IMR-90 (cell line): ENCODE results near the gene ADAMTS14. TPM values are rescaled to one million over a fixed set of nuclear protein-coding genes. Genes with fewer than 3 reads are reported as not detected.

Experiments
- ATAC-seq: fragments of 200-7000 bp; cut with Tn5 transposase; 2 replicates; pipeline ENCODE4 v1.9.1; 2020; ENCODE audit warnings: low read depth, mild to moderate bottlenecking, moderate library complexity
- BruUV-seq: library from RNA; stranded (reverse); fragments of 400-500 nt; replicated peaks from 2 replicates; lab custom pipeline; 2021; lab: Mats Ljungman, UMichigan
- CTCF ChIA-PET: fragments of 300-600 bp; formaldehyde crosslinking; extraction: SDS; loops from one replicate; lab custom pipeline; 2021; ENCODE audit warnings: antibody characterized with exemption; lab: Yijun Ruan, JAX
- POLR2A ChIA-PET: fragments of 300-600 bp; sonication (Branson Sonifier 250); formaldehyde crosslinking; loops from one replicate; lab custom pipeline; 2022; ENCODE audit warnings: antibody characterized with exemption; ENCODE audit not compliant: unreplicated experiment; lab: Charles Lee
- DNase-seq: peaks from one replicate; pipeline ENCODE4 v3.0.0; 2013
- H2AFZ ChIP-seq: replicated peaks from 2 replicates; pipeline ENCODE3; 2013; ENCODE audit warnings: low read length, mild to moderate bottlenecking; ENCODE audit not compliant: poor library complexity
- H2AK5ac ChIP-seq: 2 replicates; pipeline ENCODE4 v1.6.1; 2013; ENCODE audit warnings: low read depth, low read length, inconsistent platforms
- H2AK9ac ChIP-seq: replicated peaks from 2 replicates; pipeline ENCODE3; 2013; ENCODE audit warnings: mild to moderate bottlenecking, low read depth, low read length, moderate library complexity; ENCODE audit not compliant: poor library complexity
- H2BK120ac ChIP-seq: 2 replicates; pipeline ENCODE4 v1.6.1; 2013; ENCODE audit warnings: low read depth, low read length, inconsistent platforms
- H2BK15ac ChIP-seq: 3 replicates; pipeline ENCODE4 v1.6.1; 2013; ENCODE audit warnings: low read depth, low read length, inconsistent platforms
- H2BK20ac ChIP-seq: 2 replicates; pipeline ENCODE4 v1.6.1; 2013; ENCODE audit warnings: low read depth, mild to moderate bottlenecking, inconsistent platforms, low read length, moderate library complexity
- H2BK5ac ChIP-seq: 2 replicates; pipeline ENCODE4 v1.6.1; 2013; ENCODE audit warnings: mild to moderate bottlenecking, low read depth, low read length, inconsistent platforms; ENCODE audit not compliant: poor library complexity, severe bottlenecking
- H3K14ac ChIP-seq: replicated peaks from 2 replicates; pipeline ENCODE4 v1.6.1; 2013; ENCODE audit warnings: low read depth, low read length, inconsistent platforms
- H3K18ac ChIP-seq: 2 replicates; pipeline ENCODE4 v1.6.1; 2013; ENCODE audit warnings: low read depth, low read length, control low read depth
- H3K23ac ChIP-seq: 2 replicates; pipeline ENCODE4 v1.6.1; 2013; ENCODE audit warnings: low read depth, low read length, inconsistent platforms
- H3K27ac ChIP-seq: 2 replicates; pipeline ENCODE4 v1.5.1; 2013; ENCODE audit warnings: mild to moderate bottlenecking, control low read depth, low read length; ENCODE audit not compliant: insufficient read depth
- H3K27me3 ChIP-seq: 2 replicates; pipeline ENCODE4 v1.6.1; 2013; ENCODE audit warnings: low read length; ENCODE audit not compliant: control insufficient read depth, insufficient read depth
- H3K36me3 ChIP-seq: 2 replicates; pipeline ENCODE4 v1.6.1; 2013; ENCODE audit warnings: low read length, mixed read lengths; ENCODE audit not compliant: control insufficient read depth, insufficient read depth
- H3K4ac ChIP-seq: 2 replicates; pipeline ENCODE4 v1.6.1; 2013; ENCODE audit warnings: low read depth, low read length, inconsistent platforms
- H3K4me1 ChIP-seq: 2 replicates; pipeline ENCODE4 v1.6.1; 2013; ENCODE audit warnings: low read length, mixed read lengths; ENCODE audit not compliant: control insufficient read depth, insufficient read depth
- H3K4me2 ChIP-seq: 2 replicates; pipeline ENCODE4 v1.6.1; 2013; ENCODE audit warnings: low read depth, mild to moderate bottlenecking, control low read depth, low read length, moderate library complexity
- H3K4me3 ChIP-seq: 2 replicates; pipeline ENCODE4 v1.5.1; 2013; ENCODE audit warnings: low read depth, mild to moderate bottlenecking, control low read depth, low read length, moderate library complexity; ENCODE audit not compliant: insufficient read depth
- H3K56ac ChIP-seq: 2 replicates; pipeline ENCODE4 v1.6.1; 2013; ENCODE audit warnings: low read length, inconsistent platforms; ENCODE audit not compliant: insufficient read depth; ENCODE audit errors: extremely low read depth
- H3K79me1 ChIP-seq, 2 experiments: 2 replicates each; pipeline ENCODE4 v1.6.1; 2013; ENCODE audit warnings: low read length in 2 of 2, inconsistent platforms in 1 of 2, low read depth in 1 of 2
- H3K9ac ChIP-seq: 2 replicates; pipeline ENCODE4 v1.6.1; 2013; ENCODE audit warnings: low read depth, low read length, control low read depth
- H3K9me1 ChIP-seq: 2 replicates; pipeline ENCODE4 v1.6.1; 2013; ENCODE audit warnings: low read length, inconsistent platforms; ENCODE audit not compliant: insufficient read depth
- H3K9me3 ChIP-seq: 2 replicates; pipeline ENCODE4 v1.6.1; 2013; ENCODE audit warnings: low read length; ENCODE audit not compliant: control insufficient read depth, insufficient read depth
- H4K20me1 ChIP-seq: 2 replicates; pipeline ENCODE4 v1.6.1; 2013; ENCODE audit warnings: low read length, inconsistent platforms; ENCODE audit not compliant: insufficient read depth
- H4K5ac ChIP-seq: 2 replicates; pipeline ENCODE4 v1.6.1; 2013; ENCODE audit warnings: mild to moderate bottlenecking, low read depth, low read length, control low read depth
- H4K8ac ChIP-seq, 2 experiments: 2 replicates each; pipeline ENCODE4 v1.6.1; 2013; ENCODE audit warnings: low read depth in 2 of 2, low read length in 2 of 2, control low read depth in 1 of 2, inconsistent platforms in 1 of 2
- H4K91ac ChIP-seq: 2 replicates; pipeline ENCODE4 v1.6.1; 2013; ENCODE audit warnings: low read depth, low read length, inconsistent platforms; ENCODE audit not compliant: insufficient read depth
- BHLHE40 ChIP-seq: fragments of 150-350 bp; IDR thresholded peaks from 2 replicates; pipeline ENCODE4 v1.6.1; 2016; ENCODE audit warnings: mild to moderate bottlenecking, low read depth, low read length
- CEBPB ChIP-seq: IDR thresholded peaks from 2 replicates; pipeline ENCODE4 v1.6.1; 2012; ENCODE audit warnings: low read depth, low read length, improper control_type of control experiment
- CHD1 ChIP-seq: IDR thresholded peaks from 2 replicates; pipeline ENCODE4 v1.6.1; 2012; ENCODE audit warnings: low read depth, low read length, improper control_type of control experiment
- FOS ChIP-seq: fragments of 150-350 bp; IDR thresholded peaks from 2 replicates; pipeline ENCODE4 v1.6.1; 2016; ENCODE audit warnings: low read depth, low read length
- MAFK ChIP-seq: IDR thresholded peaks from 2 replicates; pipeline ENCODE4 v1.6.1; 2012; ENCODE audit warnings: low read depth, low read length, improper control_type of control experiment
- MAZ ChIP-seq: IDR thresholded peaks from 2 replicates; pipeline ENCODE4 v1.6.1; 2012; ENCODE audit warnings: low read depth, mild to moderate bottlenecking, low read length, improper control_type of control experiment, moderate library complexity, borderline replicate concordance
- MXI1 ChIP-seq: IDR thresholded peaks from 2 replicates; pipeline ENCODE4 v1.6.1; 2012; ENCODE audit warnings: low read depth, mild to moderate bottlenecking, low read length, moderate library complexity, borderline replicate concordance
- NFE2L2 ChIP-seq: fragments of 150-350 bp; IDR thresholded peaks from 2 replicates; pipeline ENCODE4 v1.6.1; 2016; ENCODE audit warnings: low read depth, mild to moderate bottlenecking, low read length
- POLR2A ChIP-seq: IDR thresholded peaks from 2 replicates; pipeline ENCODE4 v1.6.1; 2012; ENCODE audit warnings: mild to moderate bottlenecking, low read depth, low read length
- RCOR1 ChIP-seq: IDR thresholded peaks from 2 replicates; pipeline ENCODE4 v1.6.1; 2012; ENCODE audit warnings: mild to moderate bottlenecking, low read length, improper control_type of control experiment; ENCODE audit not compliant: insufficient replicate concordance
- RFX5 ChIP-seq: IDR thresholded peaks from 2 replicates; pipeline ENCODE4 v1.8.0; 2012; ENCODE audit warnings: low read depth, mild to moderate bottlenecking, low read length, moderate library complexity
- SMC3 ChIP-seq: fragments of 150-350 bp; IDR thresholded peaks from 2 replicates; pipeline ENCODE4 v1.6.1; 2016; ENCODE audit warnings: low read depth, mild to moderate bottlenecking, antibody characterized with exemption, low read length, moderate library complexity
- WGBS, 2 experiments: methylation state at CpG; one replicate each; pipeline versions ENCODE4 v1.1.5 to v1.1.7; 2013; ENCODE audit warnings: missing lambda C conversion rate in 2 of 2; ENCODE audit not compliant: insufficient read length in 1 of 2; ENCODE audit errors: extremely low coverage in 2 of 2; 5-methylcytosine and 5-hydroxymethylcytosine counted together
- dilution Hi-C: fragments of 300-500 bp; cut with HindIII; formaldehyde crosslinking; loops from one replicate; pipeline ENCODE4 v1.14.3; 2018; ENCODE audit warnings: low sequenced_read_pairs; ENCODE audit not compliant: unreplicated experiment
- in situ Hi-C: fragments of 300-500 bp; cut with MboI; formaldehyde crosslinking; loops from 3 replicates; pipeline ENCODE4 v1.14.3; 2019; ENCODE audit warnings: low sequenced_read_pairs, inconsistent platforms, mixed read lengths
- intact Hi-C: fragments of 100-400 bp; cut with micrococcal nuclease; formaldehyde crosslinking; loops from 2 replicates; pipeline ENCODE4 v1.10.0; 2022
- polyA plus RNA-seq, 3 experiments: library from polyadenylated mRNA; depleted of rRNA; stranded (reverse); fragments of >200 nt; gene quantifications; 2 replicates each; pipeline ENCODE4 v1.2.3, GENCODE V29; 2012; ENCODE audit warnings: low replicate concordance in 1 of 3
- total RNA-seq: library from RNA; depleted of rRNA; stranded (reverse); fragments of >200 nt; gene quantifications from 2 replicates; pipeline ENCODE4 v1.2.3, GENCODE V29; 2012
- TF ChIP-seq, protein P1 (sequence below): fragments of 150-350 bp; IDR thresholded peaks from 2 replicates; pipeline ENCODE4 v1.6.1; 2017; ENCODE audit warnings: mild to moderate bottlenecking, antibody characterized with exemption, low read length, low read depth
- TF ChIP-seq, protein P2 (sequence below): conservative IDR thresholded peaks from 2 replicates; pipeline ENCODE4 v1.5.1; 2012; ENCODE audit warnings: mild to moderate bottlenecking, low read depth, low read length, improper control_type of control experiment
- TF ChIP-seq, protein P3 (sequence below): fragments of 150-350 bp; IDR thresholded peaks from 2 replicates; pipeline ENCODE4 v1.6.1; 2016; ENCODE audit warnings: low read depth, mild to moderate bottlenecking, low read length, moderate library complexity, borderline replicate concordance

ADAMTS14 gene
- total and polyA plus RNA-seq, 2 of the 4 experiments (the other 2 are of a cell fraction) = under 0.01 to 0.31 TPM

DNA sequence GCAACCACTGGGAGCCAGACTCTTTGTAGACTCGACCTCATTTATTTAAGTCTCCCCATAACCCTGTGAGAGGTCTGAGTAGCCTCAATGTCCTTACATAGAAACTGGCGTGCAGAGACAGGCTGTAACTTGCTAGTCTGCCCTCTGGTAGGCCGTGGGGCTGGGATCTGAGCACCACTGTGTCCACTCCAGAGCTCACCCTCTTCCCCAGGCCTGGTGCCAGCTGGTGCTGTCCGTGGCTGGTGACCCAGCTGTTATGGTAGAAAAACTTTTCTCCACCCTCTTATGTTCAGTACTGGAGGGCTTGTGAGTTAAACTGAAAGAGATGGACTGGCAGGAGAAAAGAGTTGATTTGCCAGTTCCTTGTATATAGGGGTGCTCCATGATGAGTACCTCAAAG, 41.9 kb downstream of the ADAMTS14 start:
- intact Hi-C loops = no loop called here
- H3K56ac ChIP-seq = no peak overlapping the region
- H2BK20ac ChIP-seq = no peak overlapping the region
- no peak overlapping the region for H3K9ac ChIP-seq
- no peak overlapping the region for H4K91ac ChIP-seq
- no peak overlapping the region for H2BK15ac ChIP-seq
- H2BK5ac ChIP-seq = no peak overlapping the region
- H3K79me1 ChIP-seq = no peaks in the 10 kb centered on the region
- peaks cover 2% of the 10 kb centered on the region; the same call in 1 of the 2 replicates for H3K27me3 ChIP-seq
- H4K8ac ChIP-seq = no peak overlapping the region
- no peak overlapping the region for H2AFZ ChIP-seq
- H3K4me1 ChIP-seq = peaks cover 8% of the 10 kb centered on the region; the same call in 1 of the 2 replicates
- ChIA-PET CTCF (no interaction called here), POLR2A (no interaction called here)
- peaks cover 2% of the 10 kb centered on the region; the same call in 1 of the 2 replicates for H3K9me1 ChIP-seq
- no peaks in the 10 kb centered on the region for H3K9me3 ChIP-seq
- H3K14ac ChIP-seq = no peak overlapping the region
- no peak for DNase-seq
- no peaks in the 10 kb centered on the region for H4K20me1 ChIP-seq
- H3K4ac ChIP-seq = no peak overlapping the region
- no CpG with 5 or more reads among the region's 4 CpGs for WGBS, 2 experiments
- no peak overlapping the region for H3K18ac ChIP-seq
- H3K36me3 ChIP-seq = no peaks in the 10 kb centered on the region
- in situ Hi-C loops = no loop called here
- BruUV-seq = no TSS peak
- dilution Hi-C loops = no loop called here
- H2BK120ac ChIP-seq = no peak overlapping the region
- H3K27ac ChIP-seq = no peak overlapping the region
- no peak overlapping the region for H3K23ac ChIP-seq
- H2AK5ac ChIP-seq = no peak overlapping the region
- no peak for ATAC-seq
- no peak overlapping the region for H3K4me2 ChIP-seq
- no peak overlapping the region for H2AK9ac ChIP-seq
- H3K4me3 ChIP-seq = no peak overlapping the region
- no peak for TF ChIP-seq SMC3
- TF ChIP-seq MXI1 = no peak
- TF ChIP-seq POLR2A = no peak
- no peak for TF ChIP-seq FOS
- TF ChIP-seq BHLHE40 = no peak
- TF ChIP-seq, protein P1, sequence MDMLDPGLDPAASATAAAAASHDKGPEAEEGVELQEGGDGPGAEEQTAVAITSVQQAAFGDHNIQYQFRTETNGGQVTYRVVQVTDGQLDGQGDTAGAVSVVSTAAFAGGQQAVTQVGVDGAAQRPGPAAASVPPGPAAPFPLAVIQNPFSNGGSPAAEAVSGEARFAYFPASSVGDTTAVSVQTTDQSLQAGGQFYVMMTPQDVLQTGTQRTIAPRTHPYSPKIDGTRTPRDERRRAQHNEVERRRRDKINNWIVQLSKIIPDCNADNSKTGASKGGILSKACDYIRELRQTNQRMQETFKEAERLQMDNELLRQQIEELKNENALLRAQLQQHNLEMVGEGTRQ = no peak
- no peak for TF ChIP-seq MAZ
- TF ChIP-seq, protein P2, sequence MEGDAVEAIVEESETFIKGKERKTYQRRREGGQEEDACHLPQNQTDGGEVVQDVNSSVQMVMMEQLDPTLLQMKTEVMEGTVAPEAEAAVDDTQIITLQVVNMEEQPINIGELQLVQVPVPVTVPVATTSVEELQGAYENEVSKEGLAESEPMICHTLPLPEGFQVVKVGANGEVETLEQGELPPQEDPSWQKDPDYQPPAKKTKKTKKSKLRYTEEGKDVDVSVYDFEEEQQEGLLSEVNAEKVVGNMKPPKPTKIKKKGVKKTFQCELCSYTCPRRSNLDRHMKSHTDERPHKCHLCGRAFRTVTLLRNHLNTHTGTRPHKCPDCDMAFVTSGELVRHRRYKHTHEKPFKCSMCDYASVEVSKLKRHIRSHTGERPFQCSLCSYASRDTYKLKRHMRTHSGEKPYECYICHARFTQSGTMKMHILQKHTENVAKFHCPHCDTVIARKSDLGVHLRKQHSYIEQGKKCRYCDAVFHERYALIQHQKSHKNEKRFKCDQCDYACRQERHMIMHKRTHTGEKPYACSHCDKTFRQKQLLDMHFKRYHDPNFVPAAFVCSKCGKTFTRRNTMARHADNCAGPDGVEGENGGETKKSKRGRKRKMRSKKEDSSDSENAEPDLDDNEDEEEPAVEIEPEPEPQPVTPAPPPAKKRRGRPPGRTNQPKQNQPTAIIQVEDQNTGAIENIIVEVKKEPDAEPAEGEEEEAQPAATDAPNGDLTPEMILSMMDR = no peak
- no peak for TF ChIP-seq CEBPB
- TF ChIP-seq RFX5 = no peak
- TF ChIP-seq, protein P3, sequence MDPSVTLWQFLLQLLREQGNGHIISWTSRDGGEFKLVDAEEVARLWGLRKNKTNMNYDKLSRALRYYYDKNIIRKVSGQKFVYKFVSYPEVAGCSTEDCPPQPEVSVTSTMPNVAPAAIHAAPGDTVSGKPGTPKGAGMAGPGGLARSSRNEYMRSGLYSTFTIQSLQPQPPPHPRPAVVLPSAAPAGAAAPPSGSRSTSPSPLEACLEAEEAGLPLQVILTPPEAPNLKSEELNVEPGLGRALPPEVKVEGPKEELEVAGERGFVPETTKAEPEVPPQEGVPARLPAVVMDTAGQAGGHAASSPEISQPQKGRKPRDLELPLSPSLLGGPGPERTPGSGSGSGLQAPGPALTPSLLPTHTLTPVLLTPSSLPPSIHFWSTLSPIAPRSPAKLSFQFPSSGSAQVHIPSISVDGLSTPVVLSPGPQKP = no peak
- no peak for TF ChIP-seq MAFK
- TF ChIP-seq CHD1 = no peak
- TF ChIP-seq NFE2L2 = no peak
- TF ChIP-seq RCOR1 = no peak
- H4K5ac ChIP-seq = no peak overlapping the region
